ENCODE results near the gene TENM3.

The TENM3 gene

DNA sequence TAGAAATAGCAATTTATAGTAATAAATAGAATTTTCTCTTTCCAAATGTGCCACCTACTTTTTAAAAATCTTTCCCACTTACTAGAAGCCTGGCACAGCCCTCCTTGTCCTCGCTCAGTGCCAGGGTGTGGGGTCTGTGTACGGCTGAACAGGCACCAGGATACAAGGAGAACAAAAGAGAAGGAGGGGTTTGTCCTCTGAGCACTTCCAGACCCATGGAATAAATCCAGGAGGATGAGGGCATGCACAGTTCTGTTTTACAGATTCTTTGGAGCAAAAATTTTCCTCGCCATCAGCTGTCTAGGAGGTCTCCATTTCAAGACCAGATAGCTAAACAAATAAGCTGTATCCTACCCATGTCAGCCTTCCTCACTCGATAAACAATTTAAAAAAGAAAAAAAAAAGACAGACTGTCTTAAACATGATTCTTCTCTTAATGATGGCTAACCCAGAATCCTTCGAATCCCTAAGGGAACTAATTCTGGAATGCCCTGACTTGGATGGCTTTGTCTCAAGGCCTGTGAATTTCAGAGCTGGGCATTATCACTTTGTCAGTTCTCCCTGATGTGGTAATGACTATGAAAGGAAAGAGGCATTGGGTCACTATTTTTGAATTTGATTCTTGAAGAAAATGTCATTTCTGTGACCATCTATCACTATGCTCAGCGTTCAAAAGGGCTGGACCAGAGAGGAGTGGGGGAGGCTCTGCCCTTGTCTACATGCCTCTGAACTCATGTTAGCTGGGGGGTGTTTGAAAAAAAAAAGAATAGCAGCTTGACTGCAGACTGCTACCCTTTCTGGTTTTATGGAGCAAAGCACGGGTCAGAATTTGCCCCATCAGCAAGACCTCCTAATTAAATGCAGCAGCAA, 523.0 kb downstream of the TENM3 start:
- Histone ChIP-seq H3K14ac (ENCODE audit: low read length) (no peak overlapping the region), H3K79me1 (ENCODE audit: low read depth, low read length) (no peaks in the 10 kb centered on the region), H4K91ac (ENCODE audit: low read depth, low read length, poor library complexity) (no peak overlapping the region), H3K27ac (replicated peaks; ENCODE audit: low read length) (no peak overlapping the region), H3K36me3 (replicated peaks in 1 of 2; ENCODE audit: control insufficient read depth in 2 of 2, insufficient read depth in 2 of 2, low read length in 2 of 2) (peaks cover 1 to 5% of the 10 kb centered on the region in 2 donors), H2BK5ac (ENCODE audit: low read length) (no peak overlapping the region), H2BK120ac (ENCODE audit: low read depth, low read length) (no peak overlapping the region), H2AFZ (ENCODE audit: low read length) (no peak overlapping the region), H4K8ac (ENCODE audit: low read depth, low read length) (no peak overlapping the region), H3K4ac (ENCODE audit: low read length) (no peak overlapping the region), H3K9ac (ENCODE audit: low read depth, low read length, poor library complexity) (no peak overlapping the region), H3K4me3 (ENCODE audit: low read length in 2 of 2) (no peak overlapping the region), H3K9me3 (replicated peaks in 1 of 2; ENCODE audit: control insufficient read depth in 2 of 2, insufficient read depth in 1 of 2, low read depth in 1 of 2, low read length in 2 of 2) (peaks cover 0 to 12% of the 10 kb centered on the region in 2 donors), H3K23ac (ENCODE audit: low read depth, low read length, poor library complexity) (no peak overlapping the region), H2BK15ac (ENCODE audit: low read length) (no peak overlapping the region), H3K4me1 (ENCODE audit: control insufficient read depth in 2 of 2, insufficient read depth in 1 of 2, low read depth in 1 of 2, low read length in 2 of 2) (peaks cover 20 to 28% of the 10 kb centered on the region in 2 donors), H3K4me2 (ENCODE audit: insufficient read depth, low read length, poor library complexity, severe bottlenecking) (no peak overlapping the region), H3K27me3 (ENCODE audit: control insufficient read depth in 3 of 3, insufficient read depth in 3 of 3, low read depth in 1 of 3, low read length in 3 of 3) (no peaks in the 10 kb centered on the region), H2BK12ac (ENCODE audit: low read length) (no peak overlapping the region), H2AK5ac (ENCODE audit: low read depth, low read length) (no peak overlapping the region), H3K18ac (ENCODE audit: low read length) (no peak overlapping the region)
- DNase-seq (ENCODE audit: low spot score) = no peak
- WGBS, 2 donors (ENCODE audit: extremely low coverage in 2 of 2, insufficient read length in 2 of 2, insufficient replicate concordance in 1 of 2) = no CpG with 5 or more reads among the region's 7 CpGs

DNA sequence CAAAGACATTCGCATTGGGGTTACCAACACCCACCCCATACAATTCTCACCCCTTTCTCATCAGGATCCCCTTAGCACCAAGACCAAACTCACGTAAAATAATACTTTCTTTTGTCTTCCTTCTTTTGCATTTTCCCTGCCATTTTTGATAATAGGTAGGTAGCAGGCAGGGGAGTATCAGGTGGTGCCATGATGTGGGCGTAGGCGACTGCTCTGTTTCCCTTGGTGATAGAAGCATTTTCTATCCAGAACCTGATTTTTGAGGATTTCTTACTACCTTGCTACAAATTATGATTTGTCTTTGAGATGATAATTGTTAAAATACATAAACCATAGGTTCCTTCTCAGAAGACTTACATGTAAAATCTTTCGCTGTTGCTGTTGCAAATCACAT, 523.7 kb downstream of the TENM3 start:
- Histone ChIP-seq H3K36me3 (replicated peaks in 1 of 2; ENCODE audit: control insufficient read depth in 2 of 2, insufficient read depth in 2 of 2, low read length in 2 of 2) (peaks cover 1 to 5% of the 10 kb centered on the region in 2 donors), H2AK5ac (ENCODE audit: low read depth, low read length) (no peak overlapping the region), H3K79me1 (ENCODE audit: low read depth, low read length) (no peaks in the 10 kb centered on the region), H3K9me3 (replicated peaks in 1 of 2; ENCODE audit: control insufficient read depth in 2 of 2, insufficient read depth in 1 of 2, low read depth in 1 of 2, low read length in 2 of 2) (peaks cover 0 to 12% of the 10 kb centered on the region in 2 donors), H3K9ac (ENCODE audit: low read depth, low read length, poor library complexity) (no peak overlapping the region), H2AFZ (ENCODE audit: low read length) (no peak overlapping the region), H2BK15ac (ENCODE audit: low read length) (no peak overlapping the region), H3K18ac (ENCODE audit: low read length) (no peak overlapping the region), H3K14ac (ENCODE audit: low read length) (no peak overlapping the region), H3K4me1 (ENCODE audit: control insufficient read depth in 2 of 2, insufficient read depth in 1 of 2, low read depth in 1 of 2, low read length in 2 of 2) (peaks cover 26 to 34% of the 10 kb centered on the region in 2 donors), H3K27me3 (ENCODE audit: control insufficient read depth in 3 of 3, insufficient read depth in 3 of 3, low read depth in 1 of 3, low read length in 3 of 3) (no peaks in the 10 kb centered on the region), H2BK120ac (ENCODE audit: low read depth, low read length) (no peak overlapping the region), H3K4ac (ENCODE audit: low read length) (no peak overlapping the region), H4K8ac (ENCODE audit: low read depth, low read length) (no peak overlapping the region), H2BK12ac (ENCODE audit: low read length) (no peak overlapping the region), H4K91ac (ENCODE audit: low read depth, low read length, poor library complexity) (no peak overlapping the region), H3K4me3 (ENCODE audit: low read length in 2 of 2) (no peak overlapping the region), H3K27ac (replicated peaks; ENCODE audit: low read length) (no peak overlapping the region), H2BK5ac (ENCODE audit: low read length) (no peak overlapping the region), H3K4me2 (ENCODE audit: insufficient read depth, low read length, poor library complexity, severe bottlenecking) (no peak overlapping the region), H3K23ac (ENCODE audit: low read depth, low read length, poor library complexity) (no peak overlapping the region)
- 100% methylated on average over 1 of the region's 5 CpGs; no CpG with 5 or more reads in 1 of the 2 donors for WGBS, 2 donors (ENCODE audit: extremely low coverage in 2 of 2, insufficient read length in 2 of 2, insufficient replicate concordance in 1 of 2)
- no peak for DNase-seq (ENCODE audit: low spot score)

DNA sequence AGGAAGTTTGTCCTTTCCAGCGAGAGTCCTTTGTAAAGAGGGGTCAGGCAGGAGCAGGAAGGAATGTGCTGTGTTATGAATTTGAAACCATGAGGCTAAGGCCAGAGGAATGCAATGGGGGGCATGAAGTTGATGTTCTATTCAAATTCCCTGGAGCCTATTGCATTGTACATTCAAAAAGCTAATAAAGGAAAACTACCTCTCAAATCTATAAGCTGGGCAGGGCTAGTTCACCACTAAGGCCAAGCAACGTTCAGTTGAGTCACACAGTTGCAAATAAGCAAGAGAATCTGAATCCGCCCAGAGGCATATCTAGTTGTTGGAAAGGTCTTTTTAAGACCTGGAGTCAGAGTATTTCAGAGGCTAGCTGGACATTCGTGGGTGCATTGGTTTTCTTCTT, 525.6 kb downstream of the TENM3 start:
- Histone ChIP-seq H3K4ac (ENCODE audit: low read length) (no peak overlapping the region), H3K18ac (ENCODE audit: low read length) (no peak overlapping the region), H2BK15ac (ENCODE audit: low read length) (no peak overlapping the region), H3K27ac (replicated peaks; ENCODE audit: low read length) (no peak overlapping the region), H2BK120ac (ENCODE audit: low read depth, low read length) (no peak overlapping the region), H3K9me3 (replicated peaks in 1 of 2; ENCODE audit: control insufficient read depth in 2 of 2, insufficient read depth in 1 of 2, low read depth in 1 of 2, low read length in 2 of 2) (peaks cover 0 to 12% of the 10 kb centered on the region in 2 donors), H3K4me1 (ENCODE audit: control insufficient read depth in 2 of 2, insufficient read depth in 1 of 2, low read depth in 1 of 2, low read length in 2 of 2) (peaks cover 26 to 39% of the 10 kb centered on the region in 2 donors), H4K8ac (ENCODE audit: low read depth, low read length) (no peak overlapping the region), H3K23ac (ENCODE audit: low read depth, low read length, poor library complexity) (no peak overlapping the region), H3K14ac (ENCODE audit: low read length) (no peak overlapping the region), H3K4me2 (ENCODE audit: insufficient read depth, low read length, poor library complexity, severe bottlenecking) (no peak overlapping the region), H2AFZ (ENCODE audit: low read length) (no peak overlapping the region), H3K9ac (ENCODE audit: low read depth, low read length, poor library complexity) (no peak overlapping the region), H3K4me3 (ENCODE audit: low read length in 2 of 2) (no peak overlapping the region), H4K91ac (ENCODE audit: low read depth, low read length, poor library complexity) (no peak overlapping the region), H3K79me1 (ENCODE audit: low read depth, low read length) (no peaks in the 10 kb centered on the region), H2AK5ac (ENCODE audit: low read depth, low read length) (no peak overlapping the region), H3K36me3 (replicated peaks in 1 of 2; ENCODE audit: control insufficient read depth in 2 of 2, insufficient read depth in 2 of 2, low read length in 2 of 2) (peaks cover 4 to 10% of the 10 kb centered on the region in 2 donors), H2BK5ac (ENCODE audit: low read length) (no peak overlapping the region), H3K27me3 (ENCODE audit: control insufficient read depth in 3 of 3, insufficient read depth in 3 of 3, low read depth in 1 of 3, low read length in 3 of 3) (no peaks in the 10 kb centered on the region), H2BK12ac (ENCODE audit: low read length) (no peak overlapping the region)
- WGBS, 2 donors (ENCODE audit: extremely low coverage in 2 of 2, insufficient read length in 2 of 2, insufficient replicate concordance in 1 of 2) = no CpG with 5 or more reads among the region's 4 CpGs
- no peak for DNase-seq (ENCODE audit: low spot score)

DNA sequence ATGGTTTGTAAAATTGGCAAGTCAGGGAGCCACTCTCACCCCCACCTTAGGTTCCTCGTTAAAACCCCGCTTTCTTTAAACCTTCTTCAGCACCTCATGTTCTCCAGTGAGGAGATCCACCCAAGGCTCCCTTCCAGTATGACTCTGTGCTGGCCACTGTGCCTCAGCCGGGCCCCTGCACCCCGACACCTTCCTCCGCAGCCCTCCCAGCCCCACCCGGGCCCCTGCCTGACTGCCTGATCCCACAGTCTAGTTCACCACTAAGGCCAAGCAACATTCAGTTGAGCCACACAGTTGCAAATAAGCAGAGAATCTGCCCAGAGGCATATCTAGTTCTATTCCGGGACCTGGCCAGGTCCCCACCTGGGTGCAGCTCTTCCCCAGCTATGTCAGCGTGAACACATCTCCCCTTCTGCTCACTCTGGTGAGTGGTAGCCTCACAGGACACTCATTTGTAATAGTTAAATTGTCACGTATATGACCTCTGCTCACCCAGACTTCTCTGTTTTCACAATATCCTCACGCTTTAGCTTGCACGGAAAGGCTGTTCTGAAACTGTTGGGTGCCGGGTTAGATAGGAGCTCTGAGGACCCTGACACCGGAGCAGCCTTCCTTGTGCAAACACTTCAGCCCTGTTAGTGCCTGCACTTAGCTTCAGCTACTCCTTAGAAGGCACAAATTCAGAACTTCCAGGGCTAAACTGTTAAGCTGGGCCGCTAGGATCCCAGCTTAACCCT, 527.2 kb downstream of the TENM3 start:
- H3K9me3 ChIP-seq (replicated peaks in 1 of 2; ENCODE audit: control insufficient read depth in 2 of 2, insufficient read depth in 1 of 2, low read depth in 1 of 2, low read length in 2 of 2) = peaks cover 0 to 12% of the 10 kb centered on the region in 2 donors
- H3K4ac ChIP-seq (ENCODE audit: low read length) = no peak overlapping the region
- H3K14ac ChIP-seq (ENCODE audit: low read length) = no peak overlapping the region
- no peak overlapping the region for H2AFZ ChIP-seq (ENCODE audit: low read length)
- H3K4me1 ChIP-seq (ENCODE audit: control insufficient read depth in 2 of 2, insufficient read depth in 1 of 2, low read depth in 1 of 2, low read length in 2 of 2) = peaks cover 28 to 39% of the 10 kb centered on the region in 2 donors
- DNase-seq (ENCODE audit: low spot score) = no peak
- no peak overlapping the region for H3K23ac ChIP-seq (ENCODE audit: low read depth, low read length, poor library complexity)
- no peak overlapping the region for H2BK120ac ChIP-seq (ENCODE audit: low read depth, low read length)
- no peak overlapping the region for H3K4me2 ChIP-seq (ENCODE audit: insufficient read depth, low read length, poor library complexity, severe bottlenecking)
- H4K8ac ChIP-seq (ENCODE audit: low read depth, low read length) = no peak overlapping the region
- H4K91ac ChIP-seq (ENCODE audit: low read depth, low read length, poor library complexity) = no peak overlapping the region
- H2AK5ac ChIP-seq (ENCODE audit: low read depth, low read length) = no peak overlapping the region
- H2BK12ac ChIP-seq (ENCODE audit: low read length) = no peak overlapping the region
- H3K9ac ChIP-seq (ENCODE audit: low read depth, low read length, poor library complexity) = no peak overlapping the region
- no peak overlapping the region for H2BK5ac ChIP-seq (ENCODE audit: low read length)
- H3K4me3 ChIP-seq (ENCODE audit: low read length in 2 of 2) = no peak overlapping the region
- peaks cover 10 to 26% of the 10 kb centered on the region in 2 donors for H3K36me3 ChIP-seq (replicated peaks in 1 of 2; ENCODE audit: control insufficient read depth in 2 of 2, insufficient read depth in 2 of 2, low read length in 2 of 2)
- no peak overlapping the region for H2BK15ac ChIP-seq (ENCODE audit: low read length)
- no peaks in the 10 kb centered on the region for H3K27me3 ChIP-seq (ENCODE audit: control insufficient read depth in 3 of 3, insufficient read depth in 3 of 3, low read depth in 1 of 3, low read length in 3 of 3)
- H3K27ac ChIP-seq (replicated peaks; ENCODE audit: low read length) = peak overlapping the region; percentile 12
- no CpG with 5 or more reads among the region's 14 CpGs for WGBS, 2 donors (ENCODE audit: extremely low coverage in 2 of 2, insufficient read length in 2 of 2, insufficient replicate concordance in 1 of 2)
- no peaks in the 10 kb centered on the region for H3K79me1 ChIP-seq (ENCODE audit: low read depth, low read length)
- peak overlapping the region; percentile 83 for H3K18ac ChIP-seq (ENCODE audit: low read length)

All from neuronal stem cell (in vitro differentiated cells).